Activated CD4-positive, alpha-beta T cell treated with anti-CD3 and anti-CD28 coated beads for 4 hours (primary cell): ENCODE data around the gene CD27.
"Not testable (repeated sequence)": the region's sequence is repeated elsewhere in the genome, so short reads cannot be mapped to it uniquely, and the experiment has no call there.

Experiments used
- DNase-seq, 2 donors: peaks; one replicate each; pipeline ENCODE4 v3.0.0-alpha.2; 2020

Gene CD27

DNA sequence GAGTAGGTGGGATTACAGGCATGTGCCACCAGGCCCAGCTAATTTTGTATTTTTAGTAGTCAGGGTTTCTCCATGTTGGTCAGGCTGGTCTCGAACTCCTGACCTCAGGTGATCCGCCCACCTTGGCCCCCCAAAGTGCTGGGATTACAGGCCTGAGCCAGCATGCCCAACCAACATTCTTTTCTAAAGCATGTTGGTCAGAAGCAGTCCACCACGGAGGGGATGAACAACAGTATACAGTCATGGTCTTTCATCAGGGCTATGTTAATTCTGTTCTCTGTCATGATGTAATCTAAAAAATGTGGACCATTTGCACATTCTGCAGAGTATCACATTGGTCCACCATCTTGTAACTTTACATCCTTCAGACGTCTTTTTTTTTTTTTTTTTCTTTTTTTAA is 44.7 kb downstream of the CD27 start:
- DNase-seq: no peak

DNA sequence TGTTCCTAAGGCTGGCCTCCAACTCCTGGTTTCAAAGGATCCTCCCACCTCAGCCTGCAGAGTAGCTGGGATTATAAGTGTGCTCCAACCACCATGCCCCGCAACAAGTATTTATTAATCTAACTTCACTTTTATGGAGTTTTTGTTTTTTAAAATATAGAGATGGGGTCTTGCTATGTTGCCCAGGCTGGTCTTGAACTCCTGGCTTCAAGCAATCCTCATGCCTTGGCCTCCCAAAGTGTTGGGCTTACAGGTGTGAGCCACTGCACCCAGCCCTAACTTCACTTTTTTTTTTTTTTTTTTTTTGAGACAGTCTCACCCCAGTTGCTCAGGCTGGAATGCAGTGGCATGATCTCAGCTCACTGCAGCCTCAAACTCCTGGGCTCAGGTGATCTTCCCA is 45.9 kb downstream of the CD27 start:
- DNase-seq: not testable (repeated sequence)

DNA sequence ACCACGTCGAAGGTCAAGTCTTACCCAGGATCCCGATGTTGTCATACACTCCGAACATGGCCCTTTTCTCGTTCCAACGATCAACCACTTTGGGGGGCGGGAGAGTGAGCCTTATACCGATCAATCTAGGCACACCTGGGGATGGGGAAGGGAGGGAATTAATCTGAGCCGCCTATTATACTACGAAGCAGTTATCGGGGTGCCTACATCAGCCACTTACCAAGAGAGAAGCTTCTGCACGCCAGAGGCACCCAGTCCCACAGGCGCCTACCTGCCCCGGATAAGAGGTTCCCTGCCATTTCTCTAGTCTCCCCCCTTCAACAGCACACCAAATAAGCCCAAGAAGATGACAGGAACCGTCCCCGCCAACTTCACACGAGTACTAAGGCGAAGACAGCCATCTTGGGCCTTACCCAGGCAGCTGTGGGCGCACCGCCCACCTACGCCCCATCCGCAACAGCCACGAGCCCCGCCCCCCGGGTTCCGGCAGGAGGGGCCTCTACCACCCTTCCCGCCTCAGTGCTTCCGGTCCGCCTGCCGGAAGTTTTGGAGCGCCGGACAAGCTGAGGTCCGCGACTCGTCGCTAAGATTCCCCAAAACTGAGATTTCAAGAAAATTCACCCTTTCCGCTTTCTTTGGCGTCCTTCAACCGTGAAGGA is 48.2 kb downstream of the CD27 start, which contains the start of gene MRPL51:
MRPL51 (minus strand) TSS at position 425 of the 659 bp plus-strand sequence; CDS start at position 299, 126 bp downstream.
- DNase-seq: peak; percentile 93 to 98

DNA sequence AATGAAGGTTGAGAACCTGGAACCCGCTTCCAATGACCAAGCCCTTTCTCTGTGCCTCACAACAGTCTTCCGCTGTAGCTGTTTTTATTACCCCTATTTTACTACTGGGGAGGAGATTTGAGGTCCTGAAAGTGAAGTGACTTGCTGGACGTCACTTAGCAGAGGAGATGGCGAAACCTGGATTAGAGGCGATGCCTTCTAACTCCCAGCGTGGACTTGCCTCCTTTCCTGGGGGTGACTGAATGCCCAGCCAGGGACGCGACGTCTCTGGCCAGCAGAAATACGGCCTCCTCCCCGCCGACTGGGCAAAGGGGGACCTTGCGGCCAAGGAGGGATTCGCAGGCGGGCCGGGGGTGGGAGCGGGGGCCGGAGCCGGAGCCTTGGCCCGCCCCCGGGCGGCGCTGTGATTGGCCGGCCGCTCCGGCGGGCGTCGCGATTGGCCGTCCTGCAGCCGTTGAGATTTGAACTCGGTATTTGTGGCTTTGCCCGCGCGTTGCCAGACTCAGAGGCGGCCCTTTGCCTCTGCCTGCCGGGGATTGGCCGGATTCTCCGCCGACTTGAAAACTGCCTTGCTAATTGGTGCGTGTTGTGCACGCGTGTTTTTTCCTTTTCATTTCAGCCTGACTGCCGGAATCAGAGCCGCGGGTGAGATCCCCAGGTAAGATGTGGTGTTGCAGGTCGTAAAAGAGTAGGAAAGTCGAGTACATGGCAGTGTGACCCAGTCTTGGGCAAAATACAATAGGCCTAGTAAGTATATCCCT is 48.9 kb downstream of the CD27 start, which contains the start of gene NCAPD2:
NCAPD2 (plus strand) TSS at position 606 of the 761 bp plus-strand sequence. CDS start 997 bp downstream, outside the sequence.
- peak; percentile 92 to 94 for DNase-seq

DNA sequence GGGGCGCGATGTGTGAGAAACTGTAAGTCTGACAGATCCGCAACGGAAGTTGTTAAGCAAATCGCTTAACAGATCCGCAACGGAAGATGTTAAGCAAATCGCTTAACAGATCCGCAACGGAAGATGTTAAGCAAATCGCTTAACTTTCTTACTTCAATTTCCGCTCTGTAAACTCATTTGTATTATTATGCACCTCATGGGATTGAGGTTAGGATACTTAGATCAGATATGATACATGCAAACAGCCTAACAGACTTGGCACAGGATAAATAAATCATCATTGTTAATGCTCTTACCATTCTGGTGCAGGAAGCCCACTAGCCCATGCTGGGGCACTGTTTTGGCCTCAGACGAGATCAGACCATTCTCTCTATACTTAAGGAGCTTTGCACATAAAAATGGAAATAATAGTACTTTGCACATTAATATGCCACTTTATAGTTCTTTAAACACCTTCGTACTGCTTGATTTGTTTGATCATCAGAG is 49.5 kb downstream of the CD27 start:
- no peak for DNase-seq

DNA sequence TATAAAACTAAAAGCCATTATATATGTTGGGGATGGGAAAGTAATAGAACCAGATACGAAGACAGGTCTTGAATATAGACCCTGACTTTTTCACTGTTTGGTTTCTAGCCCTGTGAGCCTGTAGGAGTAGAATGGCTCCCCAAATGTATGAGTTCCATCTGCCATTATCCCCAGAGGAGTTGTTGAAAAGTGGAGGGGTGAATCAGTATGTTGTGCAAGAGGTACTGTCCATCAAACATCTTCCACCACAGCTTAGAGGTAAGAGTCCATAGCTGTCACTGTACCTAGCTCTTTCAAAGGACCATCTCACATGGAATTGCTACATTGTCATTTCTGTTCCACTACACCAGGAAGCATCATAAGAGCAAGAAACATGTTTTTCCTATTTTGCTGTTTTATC is 50.2 kb downstream of the CD27 start:
- no peak for DNase-seq

DNA sequence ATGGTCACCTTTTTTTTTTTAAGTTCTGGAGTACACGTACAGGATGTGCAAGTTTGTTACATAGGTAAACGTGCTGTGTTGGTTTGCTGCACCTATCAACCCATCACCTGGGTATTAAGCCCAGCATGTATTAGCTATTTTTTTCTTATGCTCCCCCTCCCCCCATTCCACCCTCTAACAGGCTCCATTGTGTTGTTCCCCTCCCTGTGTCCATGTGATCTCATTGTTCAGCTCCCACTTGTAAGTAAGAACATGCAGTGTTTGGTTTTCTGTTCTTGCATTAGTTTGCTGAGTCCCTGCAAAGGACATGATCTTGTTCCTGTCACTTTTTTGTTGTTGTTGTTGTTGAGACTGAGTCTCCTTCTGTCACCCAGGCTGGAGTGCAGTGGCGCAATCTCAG is 52.5 kb downstream of the CD27 start:
- not testable (repeated sequence) for DNase-seq

DNA sequence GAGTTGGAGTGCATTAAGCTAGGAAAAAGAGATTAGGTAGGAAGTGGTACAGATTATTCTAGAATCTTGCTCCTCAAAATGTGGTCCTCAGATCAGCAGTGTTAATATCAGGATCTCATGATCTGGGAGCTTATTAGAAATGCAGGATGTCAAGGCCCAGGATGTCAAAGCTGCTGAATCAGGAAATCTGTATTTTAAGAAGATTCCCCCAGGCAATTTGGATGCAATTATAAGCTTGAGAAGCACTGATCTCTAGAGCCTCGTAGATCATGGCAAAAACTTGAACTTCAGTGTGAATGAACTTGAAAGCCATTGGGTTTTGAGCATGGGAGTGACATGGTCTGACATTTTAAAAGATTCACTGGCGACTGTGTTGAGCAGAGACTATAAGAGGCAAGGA is 55.7 kb downstream of the CD27 start:
- no peak for DNase-seq
